GM12878 (cell line): ENCODE data around the gene CBARP. TPM values are rescaled to one million over a fixed set of nuclear protein-coding genes. Genes with fewer than 3 reads are reported as not detected.

ENCODE experiments used
- ATAC-seq: fragments of 200-7000 bp; cut with Tn5 transposase; 3 replicates; pipeline ENCODE4 v1.9.1; 2020; ENCODE audit warnings: mild to moderate bottlenecking, moderate library complexity
- BruUV-seq: library from RNA; stranded (reverse); fragments of 400-500 nt; replicated peaks from 2 replicates; lab custom pipeline; 2021; lab: Mats Ljungman, UMichigan
- CTCF ChIA-PET: fragments of 300-600 bp; sonication (Branson Sonifier 250); formaldehyde crosslinking; extraction: SDS; loops from one replicate; lab custom pipeline; 2021; ENCODE audit warnings: inconsistent platforms; lab: Yijun Ruan, JAX
- POLR2A ChIA-PET: fragments of 350-600 bp; formaldehyde crosslinking; extraction: SDS; loops from one replicate; lab custom pipeline; 2021; ENCODE audit warnings: inconsistent platforms; lab: Charles Lee
- RAD21 ChIA-PET: fragments of 300-600 bp; sonication (Branson Sonifier 250); formaldehyde crosslinking; loops from one replicate; lab custom pipeline; 2023; ENCODE audit warnings: antibody characterized with exemption; ENCODE audit not compliant: unreplicated experiment; lab: Charles Lee
- SMC1A ChIA-PET: fragments of 300-600 bp; sonication (Branson Sonifier 250); formaldehyde crosslinking; loops from one replicate; lab custom pipeline; 2023; ENCODE audit not compliant: unreplicated experiment, uncharacterized antibody; lab: Charles Lee
- DNase-seq: peaks from one replicate; pipeline ENCODE4 v3.0.0-alpha.2; 2011; ENCODE audit warnings: low read depth, low spot score
- FAIRE-seq: peaks from 3 replicates; lab custom pipeline; 2011; peaks lifted over from hg19 to GRCh38; lab: Jason Lieb, UNC
- H2AFZ ChIP-seq: 2 replicates; pipeline ENCODE4 v1.6.0; 2011; ENCODE audit warnings: low read depth, low read length, control low read depth; ENCODE audit not compliant: control insufficient read depth
- H3K27ac ChIP-seq: 2 replicates; pipeline ENCODE4 v1.5.1; 2011; ENCODE audit warnings: control low read depth; ENCODE audit not compliant: control insufficient read depth, insufficient read depth
- H3K27me3 ChIP-seq, 2 experiments: replicated peaks in 1 of 2; 2 replicates each; pipeline versions ENCODE4 v1.6.0 to v1.6.1; 2011; ENCODE audit warnings: low read length in 1 of 2; ENCODE audit not compliant: control insufficient read depth in 2 of 2, insufficient read depth in 2 of 2
- H3K36me3 ChIP-seq, 2 experiments: 2 replicates each; pipeline ENCODE4 v1.5.1; 2011; ENCODE audit warnings: low read length in 1 of 2; ENCODE audit not compliant: control insufficient read depth in 2 of 2, insufficient read depth in 2 of 2
- H3K4me1 ChIP-seq: 2 replicates; pipeline ENCODE4 v1.6.1; 2011; ENCODE audit warnings: mild to moderate bottlenecking, low read length, moderate library complexity, mixed read lengths; ENCODE audit not compliant: control insufficient read depth, insufficient read depth
- H3K4me2 ChIP-seq: 2 replicates; pipeline ENCODE4 v1.6.0; 2011; ENCODE audit warnings: control low read depth; ENCODE audit not compliant: control insufficient read depth, insufficient read depth
- H3K4me3 ChIP-seq: fragments of 200-600 bp; sonication (generic); 2 replicates; pipeline ENCODE4 v1.5.1; 2016
- H3K79me2 ChIP-seq: 2 replicates; pipeline ENCODE4 v1.6.0; 2011; ENCODE audit warnings: low read length; ENCODE audit not compliant: control insufficient read depth, insufficient read depth
- H3K9ac ChIP-seq: 2 replicates; pipeline ENCODE4 v1.8.0; 2011; ENCODE audit warnings: low read length, control low read depth, mixed read lengths; ENCODE audit not compliant: control insufficient read depth, insufficient read depth
- H3K9me3 ChIP-seq: replicated peaks from 3 replicates; pipeline ENCODE4 v1.5.1; 2011; ENCODE audit warnings: mild to moderate bottlenecking, low read length; ENCODE audit not compliant: control insufficient read depth, insufficient read depth
- H4K20me1 ChIP-seq: 2 replicates; pipeline ENCODE4 v1.6.0; 2011; ENCODE audit not compliant: control insufficient read depth, insufficient read depth
- CHD4 ChIP-seq: fragments of 200-600 bp; sonication (generic); IDR thresholded peaks from 2 replicates; pipeline ENCODE4 v1.6.1; 2016; ENCODE audit warnings: mild to moderate bottlenecking
- CREB1 ChIP-seq: IDR thresholded peaks from 2 replicates; pipeline ENCODE4 v1.6.1; 2012; ENCODE audit warnings: low read depth, mild to moderate bottlenecking, inconsistent platforms
- CREM ChIP-seq: IDR thresholded peaks from 2 replicates; pipeline ENCODE4 v1.6.1; 2014; ENCODE audit warnings: antibody characterized with exemption, low read depth
- GATAD2B ChIP-seq: fragments of 450-650 bp; conservative IDR thresholded peaks from 2 replicates; pipeline ENCODE4 v1.6.1; 2017; ENCODE audit warnings: low read depth, mild to moderate bottlenecking, moderate library complexity
- HDGF ChIP-seq: fragments of 450-650 bp; IDR thresholded peaks from 2 replicates; pipeline ENCODE4 v1.6.1; 2016; ENCODE audit warnings: antibody characterized with exemption
- IKZF2 ChIP-seq, 2 experiments: fragments of 450-650 bp; IDR thresholded peaks; 2 replicates each; pipeline ENCODE4 v1.6.1; 2017; ENCODE audit warnings: mild to moderate bottlenecking in 2 of 2, moderate library complexity in 2 of 2
- IRF4 ChIP-seq: IDR thresholded peaks from 2 replicates; pipeline ENCODE4 v1.6.1; 2011; ENCODE audit warnings: low read depth, low read length
- LARP7 ChIP-seq: fragments of 450-650 bp; IDR thresholded peaks from 2 replicates; pipeline ENCODE4 v1.6.1; 2017; ENCODE audit warnings: mild to moderate bottlenecking
- NBN ChIP-seq: fragments of 450-650 bp; IDR thresholded peaks from 2 replicates; pipeline ENCODE4 v1.6.1; 2016
- NFIC ChIP-seq: IDR thresholded peaks from 2 replicates; pipeline ENCODE4 v1.6.1; 2012; ENCODE audit warnings: low read depth, mild to moderate bottlenecking, inconsistent platforms, low read length, moderate library complexity
- NFYA ChIP-seq: IDR thresholded peaks from 2 replicates; pipeline ENCODE4 v1.6.1; 2011; ENCODE audit warnings: low read depth, mild to moderate bottlenecking, low read length, improper control_type of control experiment, borderline replicate concordance
- POLR2AphosphoS2 ChIP-seq: IDR thresholded peaks from 2 replicates; pipeline ENCODE4 v1.6.1; 2011; ENCODE audit warnings: low read depth, mild to moderate bottlenecking, low read length, improper control_type of control experiment, moderate library complexity
- RB1 ChIP-seq: fragments of 450-650 bp; formaldehyde crosslinking; IDR thresholded peaks from 2 replicates; pipeline ENCODE4 v1.6.1; 2017; ENCODE audit warnings: mild to moderate bottlenecking, borderline replicate concordance
- RUNX3 ChIP-seq: IDR thresholded peaks from 2 replicates; pipeline ENCODE4 v1.6.1; 2012; ENCODE audit warnings: low read length, inconsistent platforms
- ZNF384 ChIP-seq: IDR thresholded peaks from 2 replicates; pipeline ENCODE4 v1.6.1; 2012; ENCODE audit warnings: low read depth, mild to moderate bottlenecking, low read length, improper control_type of control experiment, borderline replicate concordance
- WGBS: methylation state at CpG from one replicate; pipeline ENCODE4 v1.1.6; 2016; ENCODE audit warnings: low lambda C conversion rate; ENCODE audit not compliant: insufficient replicate concordance, insufficient coverage; ENCODE audit errors: missing lambda C conversion rate; 5-methylcytosine and 5-hydroxymethylcytosine counted together
- in situ Hi-C: fragments of 300-500 bp; cut with MboI; formaldehyde crosslinking; loops from 9 replicates; pipeline ENCODE4 v1.14.3; 2018; ENCODE audit warnings: mixed read lengths
- intact Hi-C: fragments of 100-400 bp; cut with micrococcal nuclease; formaldehyde crosslinking; loops from one replicate; pipeline ENCODE4 v1.14.2; 2022; ENCODE audit not compliant: unreplicated experiment
- polyA plus RNA-seq, 11 experiments: library from polyadenylated mRNA; depleted of rRNA in 4 of 11; unstranded in 6 of 11; stranded (reverse) in 5 of 11; fragments of >200 nt; fragmentation: Nextera tagmentation in 4 of 11; fragmentation: Illumina TruSeq in 1 of 11; extraction: Ambion mirVana in 4 of 11; extraction: Trizol in 1 of 11; gene quantifications; 1 replicate in 1 of 11; 2 replicates in 10 of 11; pipeline versions ENCODE4 v1.2.1 to v1.2.3, GENCODE V29; 2011 to 2016; ENCODE audit warnings: inconsistent platforms in 2 of 11, missing spikeins in 2 of 11, low read depth in 1 of 11
- total RNA-seq, 4 experiments: library from RNA; depleted of rRNA in 3 of 4; stranded (reverse); fragments of >200 nt in 3 of 4; fragmentation: Illumina TruSeq in 1 of 4; extraction: Trizol in 1 of 4; gene quantifications; 2 replicates each; pipeline versions ENCODE4 v1.2.1 to v1.2.3, GENCODE V29; 2013 to 2021
- TF ChIP-seq, protein P1 (sequence below), 3 experiments: IDR thresholded peaks in 2 of 3; conservative IDR thresholded peaks in 1 of 3; 2 replicates each; pipeline ENCODE4 v1.5.1; 2011; ENCODE audit warnings: low read depth in 3 of 3, low read length in 3 of 3, mild to moderate bottlenecking in 3 of 3, control low read depth in 2 of 3, moderate library complexity in 2 of 3, inconsistent platforms in 1 of 3, mixed read lengths in 1 of 3; ENCODE audit not compliant: control insufficient read depth in 2 of 3, insufficient read depth in 1 of 3; ENCODE audit errors: extremely low read depth in 1 of 3
- TF ChIP-seq, protein P2 (sequence below): fragments of 450-650 bp; formaldehyde crosslinking; IDR thresholded peaks from 2 replicates; pipeline ENCODE4 v1.5.0; 2022; ENCODE audit warnings: mild to moderate bottlenecking, missing genetic modification characterization

The CBARP gene
- total and polyA plus RNA-seq, 10 of the 15 experiments (the other 5 are each of a cell fraction or from before 2014, with no cell fraction given) = 0.04 to 0.59 (median 0.18) TPM; not detected in 3

DNA sequence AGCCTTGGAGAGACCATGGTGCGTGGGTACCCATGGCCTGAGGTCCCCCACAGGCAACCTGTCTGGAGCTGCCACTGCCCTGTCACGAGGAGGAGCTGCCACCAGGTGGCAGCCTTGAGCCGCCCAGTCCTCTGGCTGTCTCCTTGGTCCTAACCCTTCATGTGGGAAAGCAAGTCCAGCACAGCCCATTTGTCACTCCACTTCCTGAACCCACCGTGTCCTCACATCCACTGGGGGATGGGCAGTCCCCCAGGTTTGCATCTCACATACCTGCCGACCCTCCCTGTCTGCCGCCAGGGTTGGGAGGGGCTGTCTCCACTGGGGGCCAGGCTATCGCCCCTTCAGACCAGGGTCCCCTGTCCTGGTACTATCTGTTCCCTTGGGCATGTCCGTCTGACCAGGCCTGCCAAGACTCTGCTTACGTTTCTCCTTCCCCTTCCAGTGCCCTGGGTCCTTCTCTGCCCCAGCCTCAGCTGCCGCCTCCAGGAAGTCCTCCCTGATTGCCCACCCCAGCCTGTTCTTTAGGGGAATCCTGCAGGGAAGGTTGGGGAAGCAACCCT, 42.1 kb upstream of the CBARP start:
- 26% methylated on average over 10 of the region's 10 CpGs for WGBS
- Histone ChIP-seq H3K4me3 (no peak overlapping the region), H3K27ac (no peak overlapping the region), H4K20me1 (no peaks in the 10 kb centered on the region; the same call in 1 of the 2 replicates), H3K4me2 (no peak overlapping the region), H3K4me1 (peaks cover 9% of the 10 kb centered on the region), H3K36me3 (peaks cover 7 to 20% of the 10 kb centered on the region in 2 experiments), H3K9me3 (no peaks in the 10 kb centered on the region), H3K9ac (no peak overlapping the region), H3K79me2 (peaks cover 17% of the 10 kb centered on the region), H2AFZ (no peak overlapping the region), H3K27me3 (no peaks in the 10 kb centered on the region; a peak in 1 of 4 replicates)
- ATAC-seq = peak; percentile 66
- in situ Hi-C loops (loop anchor here (5.0 kb wide), 1 partner anchor 92 kb away; no protein-coding TSS in a partner anchor), intact Hi-C loops (loop anchor here (1.0 kb wide), 1 partner anchor 92 kb away; no protein-coding TSS in a partner anchor)
- peak; percentile 81 for FAIRE-seq
- POLR2A ChIA-PET = interaction anchor here (0.8 to 1.5 kb wide), 2 partner anchors 11 to 35 kb away, joined by 3 to 5 read pairs; partner anchors contain the start of gene CIRBP
- SMC1A ChIA-PET = interaction anchor here (0.6 to 1.5 kb wide), 5 partner anchors 36 to 103 kb away, joined by 3 to 12 read pairs (median 4); no protein-coding TSS in a partner anchor
- BruUV-seq = no TSS peak
- RAD21 ChIA-PET = interaction anchor here (0.7 to 1.5 kb wide), 8 partner anchors 11 to 163 kb away, joined by 3 to 22 read pairs (median 3); no protein-coding TSS in a partner anchor
- CTCF ChIA-PET = interaction anchor here (0.5 to 3.5 kb wide), 20 partner anchors 11 to 519 kb away, joined by 3 to 40 read pairs (median 4); partner anchors contain the start of gene CIRBP
- no peak for DNase-seq
- TF ChIP-seq, protein P1, sequence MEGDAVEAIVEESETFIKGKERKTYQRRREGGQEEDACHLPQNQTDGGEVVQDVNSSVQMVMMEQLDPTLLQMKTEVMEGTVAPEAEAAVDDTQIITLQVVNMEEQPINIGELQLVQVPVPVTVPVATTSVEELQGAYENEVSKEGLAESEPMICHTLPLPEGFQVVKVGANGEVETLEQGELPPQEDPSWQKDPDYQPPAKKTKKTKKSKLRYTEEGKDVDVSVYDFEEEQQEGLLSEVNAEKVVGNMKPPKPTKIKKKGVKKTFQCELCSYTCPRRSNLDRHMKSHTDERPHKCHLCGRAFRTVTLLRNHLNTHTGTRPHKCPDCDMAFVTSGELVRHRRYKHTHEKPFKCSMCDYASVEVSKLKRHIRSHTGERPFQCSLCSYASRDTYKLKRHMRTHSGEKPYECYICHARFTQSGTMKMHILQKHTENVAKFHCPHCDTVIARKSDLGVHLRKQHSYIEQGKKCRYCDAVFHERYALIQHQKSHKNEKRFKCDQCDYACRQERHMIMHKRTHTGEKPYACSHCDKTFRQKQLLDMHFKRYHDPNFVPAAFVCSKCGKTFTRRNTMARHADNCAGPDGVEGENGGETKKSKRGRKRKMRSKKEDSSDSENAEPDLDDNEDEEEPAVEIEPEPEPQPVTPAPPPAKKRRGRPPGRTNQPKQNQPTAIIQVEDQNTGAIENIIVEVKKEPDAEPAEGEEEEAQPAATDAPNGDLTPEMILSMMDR (IDR thresholded peaks at IDR 0.05 in 2 of 3, conservative IDR thresholded peaks at IDR 0.05 in 1 of 3; ENCODE audit: control insufficient read depth in 2 of 3, extremely low read depth in 1 of 3, insufficient read depth in 1 of 3, low read depth in 3 of 3, low read length in 3 of 3) = peak; percentile 97 to 99 (median 99); a peak in 5 of 6 replicates
- peak; percentile 41; the same call in 1 of the 2 replicates for TF ChIP-seq RB1
- no peak; the same call in 1 of the 2 replicates for TF ChIP-seq POLR2AphosphoS2
- 0 out of 2 replicates have a peak, but pooled peaks have one; percentile 15 for TF ChIP-seq CREM
- 0 out of 2 replicates have a peak, but pooled peaks have one; percentile 8 for TF ChIP-seq IRF4
- TF ChIP-seq IKZF2 (IDR thresholded peaks at IDR 0.05) = no peak
- TF ChIP-seq, protein P2, sequence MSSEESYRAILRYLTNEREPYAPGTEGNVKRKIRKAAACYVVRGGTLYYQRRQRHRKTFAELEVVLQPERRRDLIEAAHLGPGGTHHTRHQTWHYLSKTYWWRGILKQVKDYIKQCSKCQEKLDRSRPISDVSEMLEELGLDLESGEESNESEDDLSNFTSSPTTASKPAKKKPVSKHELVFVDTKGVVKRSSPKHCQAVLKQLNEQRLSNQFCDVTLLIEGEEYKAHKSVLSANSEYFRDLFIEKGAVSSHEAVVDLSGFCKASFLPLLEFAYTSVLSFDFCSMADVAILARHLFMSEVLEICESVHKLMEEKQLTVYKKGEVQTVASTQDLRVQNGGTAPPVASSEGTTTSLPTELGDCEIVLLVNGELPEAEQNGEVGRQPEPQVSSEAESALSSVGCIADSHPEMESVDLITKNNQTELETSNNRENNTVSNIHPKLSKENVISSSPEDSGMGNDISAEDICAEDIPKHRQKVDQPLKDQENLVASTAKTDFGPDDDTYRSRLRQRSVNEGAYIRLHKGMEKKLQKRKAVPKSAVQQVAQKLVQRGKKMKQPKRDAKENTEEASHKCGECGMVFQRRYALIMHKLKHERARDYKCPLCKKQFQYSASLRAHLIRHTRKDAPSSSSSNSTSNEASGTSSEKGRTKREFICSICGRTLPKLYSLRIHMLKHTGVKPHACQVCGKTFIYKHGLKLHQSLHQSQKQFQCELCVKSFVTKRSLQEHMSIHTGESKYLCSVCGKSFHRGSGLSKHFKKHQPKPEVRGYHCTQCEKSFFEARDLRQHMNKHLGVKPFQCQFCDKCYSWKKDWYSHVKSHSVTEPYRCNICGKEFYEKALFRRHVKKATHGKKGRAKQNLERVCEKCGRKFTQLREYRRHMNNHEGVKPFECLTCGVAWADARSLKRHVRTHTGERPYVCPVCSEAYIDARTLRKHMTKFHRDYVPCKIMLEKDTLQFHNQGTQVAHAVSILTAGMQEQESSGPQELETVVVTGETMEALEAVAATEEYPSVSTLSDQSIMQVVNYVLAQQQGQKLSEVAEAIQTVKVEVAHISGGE (CRISPR knock-in tag) = no peak
- TF ChIP-seq NFIC = no peak
- TF ChIP-seq HDGF = peak; percentile 79
- no peak for TF ChIP-seq ZNF384
- no peak for TF ChIP-seq NFYA
- no peak for TF ChIP-seq CHD4
- TF ChIP-seq RUNX3 = no peak
- TF ChIP-seq GATAD2B = 0 out of 2 replicates have a peak, but pooled peaks have one; percentile 42
- TF ChIP-seq LARP7 = peak; percentile 52; the same call in 1 of the 2 replicates
- 0 out of 2 replicates have a peak, but pooled peaks have one; percentile 13 for TF ChIP-seq CREB1
- 0 out of 2 replicates have a peak, but pooled peaks have one; percentile 23 for TF ChIP-seq NBN
